GDM1 (cell line): ENCODE measurements around the gene GRID2IP.
A peak's percentile ranks its signal among the peaks of the same experiment; 100 is the strongest.

Experiments
- DNase-seq: peaks from one replicate; lab custom pipeline; 2025; lab: John Stamatoyannopoulos, UW

GRID2IP gene

DNA sequence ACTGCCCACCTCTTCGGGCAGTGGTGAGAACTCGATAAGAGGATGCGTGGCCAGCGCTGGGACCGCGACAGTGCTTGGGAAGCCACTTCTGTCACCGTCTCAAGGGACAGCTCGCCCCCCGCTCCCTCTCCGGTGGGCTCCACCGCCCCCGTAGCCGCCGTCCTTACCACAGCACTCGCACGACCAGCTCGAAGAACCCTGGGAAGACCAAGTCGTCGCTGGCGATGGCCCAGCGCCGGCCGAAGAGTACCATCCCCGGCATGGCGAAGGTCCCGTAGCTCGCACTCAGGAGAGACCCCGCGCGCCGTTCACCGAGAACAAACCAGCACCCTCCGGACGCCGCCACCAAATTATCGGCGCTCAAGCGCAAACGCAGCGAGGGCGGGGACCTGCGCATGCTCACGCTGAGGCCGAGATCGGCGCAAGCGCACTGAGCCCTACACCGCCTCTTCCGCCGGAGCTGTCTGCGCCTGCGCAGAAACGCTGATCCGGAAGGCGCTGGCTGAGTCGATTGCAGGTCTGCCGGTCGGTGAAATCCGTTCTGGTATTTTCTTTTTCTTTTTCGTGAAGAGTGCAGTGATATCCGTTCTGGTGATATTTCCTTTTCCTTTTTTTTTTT, 103.6 kb downstream of the GRID2IP start, which contains the start of gene DAGLB:
Gene DAGLB, minus strand, starts transcription at position 374 of the 619 bp plus-strand sequence. Its CDS starts 112 bp downstream, at position 262.
- peak; percentile 89 for DNase-seq
